ENCODE data around the gene AKR1D1.

The AKR1D1 gene

DNA sequence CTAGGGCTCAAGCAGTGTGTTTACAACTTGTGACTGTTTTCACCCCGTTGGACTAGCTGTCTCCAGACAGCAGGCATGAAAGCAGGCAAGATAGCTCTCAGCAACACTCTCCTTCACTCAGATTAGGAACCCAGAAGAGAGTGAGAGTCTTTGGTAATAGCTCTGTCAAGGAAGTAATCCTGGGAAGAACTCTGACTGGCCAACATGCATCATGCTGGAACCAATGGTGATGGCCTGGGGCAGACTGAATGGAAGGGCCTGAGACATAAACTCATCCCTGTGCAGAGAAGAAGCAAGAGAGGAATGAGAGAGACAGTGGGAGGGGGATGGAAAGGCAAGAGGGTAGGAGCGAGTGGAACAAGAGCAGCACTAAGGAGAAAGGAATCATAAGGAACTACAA is 48.9 kb downstream of the AKR1D1 start:
- H3K4me2 ChIP-seq (ENCODE audit: low read length) = no peak overlapping the region
- no peaks in the 10 kb centered on the region; the same call in 1 of the 2 replicates for H3K9me3 ChIP-seq (ENCODE audit: control insufficient read depth, insufficient read depth, low read length)
- no peaks in the 10 kb centered on the region for H4K20me1 ChIP-seq (ENCODE audit: control insufficient read depth, insufficient read depth, low read depth, low read length)
- no peaks in the 10 kb centered on the region for H3K27me3 ChIP-seq (ENCODE audit: control insufficient read depth, low read length)
- H3K4me3 ChIP-seq (ENCODE audit: low read length) = no peak overlapping the region
- H3K36me3 ChIP-seq (ENCODE audit: control insufficient read depth, low read length) = no peaks in the 10 kb centered on the region
- 0 out of 2 replicates have a peak, but pooled peaks cover 2% of the 10 kb centered on the region for H3K9me2 ChIP-seq (replicated peaks; ENCODE audit: control insufficient read depth, low read length)
- H3K4me1 ChIP-seq (ENCODE audit: control insufficient read depth, low read length) = no peaks in the 10 kb centered on the region
- TF ChIP-seq EZH2phosphoT487 (IDR thresholded peaks at IDR 0.05; ENCODE audit: borderline replicate concordance, low read length) (no peak), CTCF (IDR thresholded peaks at IDR 0.05; ENCODE audit: low read depth, low read length, poor library complexity, severe bottlenecking) (no peak)
- H3K79me2 ChIP-seq (ENCODE audit: control insufficient read depth, low read length) = no peaks in the 10 kb centered on the region
- H3K27ac ChIP-seq (ENCODE audit: low read depth, low read length) = no peak overlapping the region
- H3F3A ChIP-seq (ENCODE audit: control insufficient read depth, insufficient read depth) = no peaks in the 10 kb centered on the region

- no peak for TF ChIP-seq EZH2phosphoT487 (IDR thresholded peaks at IDR 0.05; ENCODE audit: borderline replicate concordance, low read length)
- TF ChIP-seq CTCF (IDR thresholded peaks at IDR 0.05; ENCODE audit: low read depth, low read length, poor library complexity, severe bottlenecking) = no peak
- H4K20me1 ChIP-seq (ENCODE audit: control insufficient read depth, insufficient read depth, low read depth, low read length) = no peaks in the 10 kb centered on the region
- no peak overlapping the region for H3K4me3 ChIP-seq (ENCODE audit: low read length)
- no peak overlapping the region for H3K27ac ChIP-seq (ENCODE audit: low read depth, low read length)
- 0 out of 2 replicates have a peak, but pooled peaks cover 2% of the 10 kb centered on the region for H3K9me2 ChIP-seq (replicated peaks; ENCODE audit: control insufficient read depth, low read length)
- H3K27me3 ChIP-seq (ENCODE audit: control insufficient read depth, low read length) = no peaks in the 10 kb centered on the region
- no peaks in the 10 kb centered on the region for H3K79me2 ChIP-seq (ENCODE audit: control insufficient read depth, low read length)
- H3K9me3 ChIP-seq (ENCODE audit: control insufficient read depth, insufficient read depth, low read length) = no peaks in the 10 kb centered on the region; the same call in 1 of the 2 replicates
- H3K36me3 ChIP-seq (ENCODE audit: control insufficient read depth, low read length) = no peaks in the 10 kb centered on the region
- H3K4me2 ChIP-seq (ENCODE audit: low read length) = no peak overlapping the region
- no peaks in the 10 kb centered on the region for H3F3A ChIP-seq (ENCODE audit: control insufficient read depth, insufficient read depth)
- no peaks in the 10 kb centered on the region for H3K4me1 ChIP-seq (ENCODE audit: control insufficient read depth, low read length)
Measured at GRCh38 chr7:138125598-138126111, 49.4 kb downstream of the AKR1D1 start.

DNA sequence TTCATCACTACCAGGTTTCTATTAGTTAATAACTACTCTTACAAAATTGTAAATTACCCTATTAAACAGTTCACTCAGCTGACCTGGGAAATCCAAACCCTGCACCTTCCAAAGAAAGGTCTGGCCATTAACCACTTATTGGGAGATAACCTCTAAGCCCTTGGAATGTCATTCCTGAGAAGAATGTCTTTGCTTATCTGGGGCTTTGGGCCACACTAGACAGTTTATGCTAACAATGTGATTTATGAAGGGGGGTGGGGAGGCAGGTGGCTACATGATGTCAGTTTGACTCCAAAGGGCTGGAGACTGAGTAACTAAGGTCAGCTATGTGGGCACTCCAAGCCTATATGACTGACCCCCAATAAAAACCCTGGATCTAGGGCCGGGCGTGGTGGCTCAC is 50.7 kb downstream of the AKR1D1 start:
- Histone ChIP-seq H3K4me3 (ENCODE audit: low read length) (no peak overlapping the region), H3K9me3 (ENCODE audit: control insufficient read depth, insufficient read depth, low read length) (no peaks in the 10 kb centered on the region; the same call in 1 of the 2 replicates), H3K9me2 (replicated peaks; ENCODE audit: control insufficient read depth, low read length) (0 out of 2 replicates have a peak, but pooled peaks cover 2% of the 10 kb centered on the region), H3K27ac (ENCODE audit: low read depth, low read length) (no peak overlapping the region), H3K4me2 (ENCODE audit: low read length) (no peak overlapping the region), H4K20me1 (ENCODE audit: control insufficient read depth, insufficient read depth, low read depth, low read length) (no peaks in the 10 kb centered on the region), H3F3A (ENCODE audit: control insufficient read depth, insufficient read depth) (no peaks in the 10 kb centered on the region), H3K4me1 (ENCODE audit: control insufficient read depth, low read length) (no peaks in the 10 kb centered on the region), H3K36me3 (ENCODE audit: control insufficient read depth, low read length) (no peaks in the 10 kb centered on the region), H3K27me3 (ENCODE audit: control insufficient read depth, low read length) (no peaks in the 10 kb centered on the region), H3K79me2 (ENCODE audit: control insufficient read depth, low read length) (no peaks in the 10 kb centered on the region)
- TF ChIP-seq EZH2phosphoT487 (IDR thresholded peaks at IDR 0.05; ENCODE audit: borderline replicate concordance, low read length) = no peak
- TF ChIP-seq CTCF (IDR thresholded peaks at IDR 0.05; ENCODE audit: low read depth, low read length, poor library complexity, severe bottlenecking) = no peak
